HepG2 (cell line): Measurements from ENCODE around the gene ADAMTS14. TPM values are rescaled to one million over a fixed set of nuclear protein-coding genes. Genes with fewer than 3 reads are reported as not detected.

Experiments used
- ATAC-seq: fragments of 200-7000 bp; cut with Tn5 transposase; 3 replicates; pipeline ENCODE4 v1.9.1; 2020; ENCODE audit warnings: mild to moderate bottlenecking, moderate library complexity
- BruUV-seq: library from RNA; stranded (reverse); fragments of 400-500 nt; replicated peaks from 2 replicates; lab custom pipeline; 2021; lab: Mats Ljungman, UMichigan
- CTCF ChIA-PET: fragments of 300-600 bp; formaldehyde crosslinking; extraction: SDS; loops from one replicate; lab custom pipeline; 2021; ENCODE audit warnings: low total read pairs, inconsistent platforms, low intra/inter-chr PET ratio; lab: Yijun Ruan, JAX
- POLR2A ChIA-PET: fragments of 350-600 bp; sonication (Branson Sonifier 250); formaldehyde crosslinking; loops from one replicate; lab custom pipeline; 2020; ENCODE audit warnings: antibody characterized with exemption, inconsistent platforms; lab: Yijun Ruan, JAX
- DNase-seq: peaks from one replicate; pipeline ENCODE4 v3.0.0-alpha.2; 2015; ENCODE audit warnings: low spot score
- FAIRE-seq: peaks from 3 replicates; lab custom pipeline; 2011; peaks lifted over from hg19 to GRCh38; lab: Jason Lieb, UNC
- H2AFZ ChIP-seq: one replicate; pipeline ENCODE4 v1.6.1; 2011; ENCODE audit warnings: low read length, inconsistent platforms
- H3K27ac ChIP-seq: fragments of 300-600 bp; 3 replicates; pipeline ENCODE4 v1.8.0; 2011; ENCODE audit warnings: mixed run types, mild to moderate bottlenecking, mixed read lengths, low read length, inconsistent platforms; ENCODE audit not compliant: insufficient read depth; ENCODE audit errors: extremely low read length
- H3K27me3 ChIP-seq, 2 experiments: fragments of 200-600 bp in 1 of 2; 2 replicates in 1 of 2; 3 replicates in 1 of 2; pipeline versions ENCODE4 v1.6.0 to v1.8.0; 2011; ENCODE audit warnings: low read length in 2 of 2, mild to moderate bottlenecking in 2 of 2, moderate library complexity in 2 of 2, inconsistent platforms in 1 of 2; ENCODE audit not compliant: insufficient read depth in 2 of 2, control insufficient read depth in 1 of 2
- H3K36me3 ChIP-seq, 2 experiments: fragments of 200-600 bp in 1 of 2; replicated peaks in 1 of 2; 2 replicates in 1 of 2; 3 replicates in 1 of 2; pipeline versions ENCODE4 v1.5.1 to v1.8.0; 2011; ENCODE audit warnings: low read length in 2 of 2, inconsistent platforms in 1 of 2; ENCODE audit not compliant: insufficient read depth in 2 of 2, control insufficient read depth in 1 of 2
- H3K4me1 ChIP-seq: 2 replicates; pipeline ENCODE4 v1.5.1; 2012; ENCODE audit warnings: low read length, inconsistent platforms; ENCODE audit not compliant: insufficient read depth
- H3K4me2 ChIP-seq: 2 replicates; pipeline ENCODE4 v1.6.0; 2011; ENCODE audit warnings: low read depth, low read length, inconsistent platforms
- H3K4me3 ChIP-seq, 3 experiments: fragments of 200-600 bp in 1 of 3; sonication (generic), shearing (Covaris generic) in 1 of 3; replicated peaks in 1 of 3; 2 replicates each; pipeline ENCODE4 v1.5.1; 2011 to 2016; ENCODE audit warnings: low read length in 3 of 3, inconsistent platforms in 2 of 3, low read depth in 2 of 3, mild to moderate bottlenecking in 2 of 3, control low read depth in 1 of 3, mixed read lengths in 1 of 3; ENCODE audit not compliant: insufficient read depth in 1 of 3
- H3K79me2 ChIP-seq: one replicate; pipeline ENCODE4 v1.6.1; 2011; ENCODE audit warnings: low read length, inconsistent platforms; ENCODE audit not compliant: insufficient read depth
- H3K9ac ChIP-seq: 2 replicates; pipeline ENCODE4 v1.6.0; 2011; ENCODE audit warnings: mild to moderate bottlenecking, low read depth, low read length, inconsistent platforms; ENCODE audit not compliant: insufficient read depth
- H3K9me3 ChIP-seq: 2 replicates; pipeline ENCODE4 v1.5.1; 2012; ENCODE audit warnings: mild to moderate bottlenecking, low read length
- H4K20me1 ChIP-seq: 2 replicates; pipeline ENCODE4 v1.6.0; 2011; ENCODE audit warnings: inconsistent platforms, mild to moderate bottlenecking, low read length, moderate library complexity; ENCODE audit not compliant: insufficient read depth
- BCL6 ChIP-seq: IDR thresholded peaks from 2 replicates; pipeline ENCODE4 v1.6.1; 2016; ENCODE audit warnings: missing genetic modification reagents, missing compliant biosample characterization
- ETV6 ChIP-seq: sonication (generic); formaldehyde crosslinking; conservative IDR thresholded peaks from 2 replicates; pipeline ENCODE4 v1.4.0; 2020; ENCODE audit warnings: missing genetic modification reagents
- FIP1L1 ChIP-seq: fragments of 200-400 bp; formaldehyde crosslinking; IDR thresholded peaks from 2 replicates; pipeline ENCODE4 v1.6.1; 2018; ENCODE audit warnings: low read depth, mild to moderate bottlenecking, low read length, moderate library complexity, borderline replicate concordance; ENCODE audit not compliant: insufficient read depth
- GTF2F1 ChIP-seq: fragments of 150-350 bp; IDR thresholded peaks from 2 replicates; pipeline ENCODE4 v1.6.1; 2014; ENCODE audit warnings: low read length
- HNRNPUL1 ChIP-seq: fragments of 200-400 bp; formaldehyde crosslinking; IDR thresholded peaks from 2 replicates; pipeline ENCODE4 v1.6.1; 2017; ENCODE audit warnings: low read depth, mild to moderate bottlenecking, low read length, moderate library complexity
- HOXA3 ChIP-seq: sonication (generic); formaldehyde crosslinking; IDR thresholded peaks from 2 replicates; pipeline ENCODE4 v1.5.0; 2020; ENCODE audit warnings: missing genetic modification reagents
- NBN ChIP-seq: fragments of 450-650 bp; conservative IDR thresholded peaks from 2 replicates; pipeline ENCODE4 v1.6.1; 2017
- NFRKB ChIP-seq: fragments of 450-650 bp; IDR thresholded peaks from 2 replicates; pipeline ENCODE4 v1.6.1; 2017
- PLRG1 ChIP-seq: fragments of 450-650 bp; conservative IDR thresholded peaks from 2 replicates; pipeline ENCODE4 v1.6.1; 2016
- SMC3 ChIP-seq: IDR thresholded peaks from 2 replicates; pipeline ENCODE4 v1.6.1; 2011; ENCODE audit warnings: low read length, improper control_type of control experiment
- ZNF431 ChIP-seq: sonication (generic); formaldehyde crosslinking; IDR thresholded peaks from 2 replicates; pipeline ENCODE4 v1.9.0; 2022; ENCODE audit warnings: missing genetic modification reagents, low read depth, mild to moderate bottlenecking, borderline replicate concordance
- ZNF768 ChIP-seq: sonication (generic); formaldehyde crosslinking; IDR thresholded peaks from 2 replicates; pipeline ENCODE4 v1.4.0; 2020; ENCODE audit warnings: missing genetic modification reagents
- ZSCAN30 ChIP-seq: sonication (generic); formaldehyde crosslinking; IDR thresholded peaks from 2 replicates; pipeline ENCODE4 v1.5.0; 2020; ENCODE audit warnings: mild to moderate bottlenecking, missing genetic modification reagents
- WGBS: methylation state at CpG from one replicate; pipeline ENCODE4 v1.1.6; 2017; ENCODE audit warnings: low lambda C conversion rate; 5-methylcytosine and 5-hydroxymethylcytosine counted together
- in situ Hi-C: cut with HindIII; loops from 2 replicates; pipeline ENCODE4 v1.10.0; 2017; ENCODE audit warnings: low pct_unique_long_range_greater_than_20kb; ENCODE audit not compliant: extremely low pct_ligation_motif_present
- intact Hi-C: fragments of 100-400 bp; cut with micrococcal nuclease; formaldehyde crosslinking; loops from one replicate; pipeline ENCODE4 v1.10.0; 2022; ENCODE audit not compliant: unreplicated experiment
- polyA plus RNA-seq, 8 experiments: library from polyadenylated mRNA; depleted of rRNA in 3 of 8; stranded (reverse) in 7 of 8; unstranded in 1 of 8; fragments of >200 nt; fragmentation: Illumina TruSeq in 4 of 8; extraction: Trizol in 4 of 8; gene quantifications; 2 replicates each; pipeline versions ENCODE4 v1.2.1 to v1.2.3, GENCODE V29; 2011 to 2016; ENCODE audit warnings: low read depth in 4 of 8, missing spikeins in 1 of 8, mixed read lengths in 1 of 8; ENCODE audit not compliant: insufficient read depth in 1 of 8
- total RNA-seq, 5 experiments: library from RNA; depleted of rRNA; stranded (reverse); fragments of >200 nt; fragmentation: Illumina TruSeq; extraction: Trizol; gene quantifications; 2 replicates each; pipeline ENCODE4 v1.2.3, GENCODE V29; 2016; ENCODE audit warnings: low read depth in 1 of 5
- TF ChIP-seq, protein P1 (sequence below): sonication (generic); formaldehyde crosslinking; IDR thresholded peaks from 2 replicates; pipeline ENCODE4 v1.8.0; 2022; ENCODE audit warnings: missing genetic modification reagents, mild to moderate bottlenecking, inconsistent platforms, borderline replicate concordance
- TF ChIP-seq, protein P2 (sequence below): sonication (generic); formaldehyde crosslinking; IDR thresholded peaks from 2 replicates; pipeline ENCODE4 v1.5.1; 2020; ENCODE audit warnings: missing genetic modification reagents, mild to moderate bottlenecking, borderline replicate concordance
- TF ChIP-seq, protein P3 (sequence below): sonication (generic); formaldehyde crosslinking; IDR thresholded peaks from 2 replicates; pipeline ENCODE4 v1.4.0; 2020; ENCODE audit warnings: missing genetic modification reagents
- TF ChIP-seq, protein P4 (sequence below): sonication (generic); formaldehyde crosslinking; IDR thresholded peaks from 2 replicates; pipeline ENCODE4 v1.5.0; 2020; ENCODE audit warnings: missing genetic modification reagents, mild to moderate bottlenecking, borderline replicate concordance
- TF ChIP-seq, protein P5 (sequence below), 2 experiments: sonication (generic) in 1 of 2; formaldehyde crosslinking in 1 of 2; IDR thresholded peaks; 2 replicates each; pipeline versions ENCODE4 v1.5.1 to v1.6.1; 2011 to 2020; ENCODE audit warnings: borderline replicate concordance in 1 of 2, low read depth in 1 of 2, low read length in 1 of 2, mild to moderate bottlenecking in 1 of 2, missing genetic modification reagents in 1 of 2, moderate library complexity in 1 of 2

Gene ADAMTS14
- total and polyA plus RNA-seq, 2 of the 13 experiments (the other 11 are each of a cell fraction or from before 2014, with no cell fraction given): 0.04 to 0.07 TPM

DNA sequence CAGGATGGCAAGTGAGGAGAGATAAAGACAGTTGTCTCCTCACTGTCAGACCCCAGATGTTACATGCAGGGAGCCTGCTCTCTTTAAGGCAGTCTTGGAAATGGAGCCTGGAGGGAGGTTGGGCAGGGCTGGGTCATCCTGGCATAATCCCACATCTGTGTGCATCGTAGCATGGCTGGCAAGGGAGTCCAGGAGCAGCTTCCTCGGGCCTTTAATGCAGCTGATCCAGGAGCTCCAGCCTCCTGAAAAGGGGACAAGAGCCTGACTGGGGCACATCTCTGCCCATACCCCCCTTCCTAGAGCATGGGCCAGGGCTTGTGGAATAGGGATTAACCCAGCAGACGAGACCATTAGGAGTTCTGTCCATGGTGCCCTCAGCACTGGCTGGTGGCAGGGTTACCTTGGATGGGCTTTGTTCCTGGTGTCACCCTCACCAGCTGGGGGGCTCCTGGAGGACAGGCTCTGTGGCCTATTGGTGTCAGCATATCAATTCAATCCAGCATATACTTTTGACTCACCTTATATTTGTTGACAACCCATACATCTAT is 77.9 kb downstream of the ADAMTS14 start (continued):
- TF ChIP-seq, protein P1, sequence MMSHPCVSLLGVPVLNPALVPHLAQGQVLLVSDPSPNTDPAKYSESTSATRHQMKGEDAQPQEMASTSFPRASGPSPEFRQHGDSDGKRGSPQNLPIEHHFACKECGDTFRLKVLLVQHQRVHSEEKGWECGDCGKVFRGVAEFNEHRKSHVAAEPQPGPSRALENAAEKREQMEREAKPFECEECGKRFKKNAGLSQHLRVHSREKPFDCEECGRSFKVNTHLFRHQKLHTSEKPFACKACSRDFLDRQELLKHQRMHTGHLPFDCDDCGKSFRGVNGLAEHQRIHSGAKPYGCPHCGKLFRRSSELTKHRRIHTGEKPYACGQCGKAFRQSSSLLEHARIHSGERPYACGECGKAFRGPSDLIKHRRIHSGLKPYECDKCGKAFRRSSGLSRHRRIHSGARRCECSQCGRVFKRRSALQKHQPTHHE (CRISPR knock-in tag): no peak
- TF ChIP-seq GTF2F1: no peak

DNA sequence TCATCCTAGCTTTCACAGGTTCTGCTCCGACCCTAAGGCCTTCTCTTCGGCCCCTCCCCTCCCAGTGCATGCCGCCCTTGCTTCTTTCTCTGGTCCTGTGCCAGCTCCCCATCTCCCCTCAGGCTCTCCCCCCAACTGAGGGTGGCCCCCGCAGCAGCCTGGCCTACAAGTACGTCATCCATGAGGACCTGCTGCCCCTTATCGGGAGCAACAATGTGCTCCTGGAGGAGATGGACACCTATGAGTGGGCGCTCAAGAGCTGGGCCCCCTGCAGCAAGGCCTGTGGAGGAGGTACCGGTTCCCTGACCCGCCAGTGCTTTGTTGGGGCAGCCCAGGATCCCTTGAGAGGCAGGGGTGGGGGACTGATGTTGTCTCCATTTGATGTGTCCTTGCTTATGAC is 79.0 kb downstream of the ADAMTS14 start:
- intact Hi-C loops (no loop called here), in situ Hi-C loops (no loop called here)
- Histone ChIP-seq H3K9ac (no peak overlapping the region), H3K27ac (no peak overlapping the region), H3K4me2 (no peak overlapping the region), H3K4me3 (no peak overlapping the region), H2AFZ (no peak overlapping the region), H3K27me3 (no peaks in the 10 kb centered on the region), H3K9me3 (no peaks in the 10 kb centered on the region), H3K79me2 (no peaks in the 10 kb centered on the region), H3K4me1 (no peaks in the 10 kb centered on the region), H4K20me1 (no peaks in the 10 kb centered on the region), H3K36me3 (no peaks in the 10 kb centered on the region)
- ATAC-seq (no peak), FAIRE-seq (no peak), DNase-seq (no peak)
- WGBS: 47% methylated on average over 9 of the region's 9 CpGs
- ChIA-PET CTCF (no interaction called here), POLR2A (no interaction called here)
- no TSS peak for BruUV-seq
- TF ChIP-seq NBN (no peak), FIP1L1 (no peak), ETV6 (CRISPR knock-in tag) (no peak), HNRNPUL1 (no peak), ZNF431 (CRISPR knock-in tag) (no peak), NFRKB (no peak), ZSCAN30 (CRISPR knock-in tag) (no peak), SMC3 (no peak), ZNF768 (CRISPR knock-in tag) (no peak), BCL6 (CRISPR knock-in tag) (no peak), PLRG1 (no peak), HOXA3 (CRISPR knock-in tag) (no peak)
- TF ChIP-seq, protein P2, sequence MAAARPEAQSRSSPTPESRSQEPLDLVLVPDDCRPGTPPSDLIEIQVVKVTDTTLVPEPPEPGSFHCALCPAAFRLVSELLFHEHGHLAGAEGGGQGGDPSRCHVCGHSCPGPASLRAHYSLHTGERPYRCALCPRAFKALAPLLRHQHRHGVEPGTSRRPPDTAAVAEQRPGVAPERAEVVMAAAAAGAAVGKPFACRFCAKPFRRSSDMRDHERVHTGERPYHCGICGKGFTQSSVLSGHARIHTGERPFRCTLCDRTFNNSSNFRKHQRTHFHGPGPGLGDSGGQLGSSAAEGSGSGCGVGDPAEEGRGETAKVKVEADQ (CRISPR knock-in tag): no peak
- TF ChIP-seq, protein P3, sequence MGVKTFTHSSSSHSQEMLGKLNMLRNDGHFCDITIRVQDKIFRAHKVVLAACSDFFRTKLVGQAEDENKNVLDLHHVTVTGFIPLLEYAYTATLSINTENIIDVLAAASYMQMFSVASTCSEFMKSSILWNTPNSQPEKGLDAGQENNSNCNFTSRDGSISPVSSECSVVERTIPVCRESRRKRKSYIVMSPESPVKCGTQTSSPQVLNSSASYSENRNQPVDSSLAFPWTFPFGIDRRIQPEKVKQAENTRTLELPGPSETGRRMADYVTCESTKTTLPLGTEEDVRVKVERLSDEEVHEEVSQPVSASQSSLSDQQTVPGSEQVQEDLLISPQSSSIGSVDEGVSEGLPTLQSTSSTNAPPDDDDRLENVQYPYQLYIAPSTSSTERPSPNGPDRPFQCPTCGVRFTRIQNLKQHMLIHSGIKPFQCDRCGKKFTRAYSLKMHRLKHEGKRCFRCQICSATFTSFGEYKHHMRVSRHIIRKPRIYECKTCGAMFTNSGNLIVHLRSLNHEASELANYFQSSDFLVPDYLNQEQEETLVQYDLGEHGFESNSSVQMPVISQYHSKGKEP (CRISPR knock-in tag): no peak
- TF ChIP-seq, protein P4, sequence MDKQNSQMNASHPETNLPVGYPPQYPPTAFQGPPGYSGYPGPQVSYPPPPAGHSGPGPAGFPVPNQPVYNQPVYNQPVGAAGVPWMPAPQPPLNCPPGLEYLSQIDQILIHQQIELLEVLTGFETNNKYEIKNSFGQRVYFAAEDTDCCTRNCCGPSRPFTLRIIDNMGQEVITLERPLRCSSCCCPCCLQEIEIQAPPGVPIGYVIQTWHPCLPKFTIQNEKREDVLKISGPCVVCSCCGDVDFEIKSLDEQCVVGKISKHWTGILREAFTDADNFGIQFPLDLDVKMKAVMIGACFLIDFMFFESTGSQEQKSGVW (CRISPR knock-in tag): no peak
- TF ChIP-seq, protein P5, sequence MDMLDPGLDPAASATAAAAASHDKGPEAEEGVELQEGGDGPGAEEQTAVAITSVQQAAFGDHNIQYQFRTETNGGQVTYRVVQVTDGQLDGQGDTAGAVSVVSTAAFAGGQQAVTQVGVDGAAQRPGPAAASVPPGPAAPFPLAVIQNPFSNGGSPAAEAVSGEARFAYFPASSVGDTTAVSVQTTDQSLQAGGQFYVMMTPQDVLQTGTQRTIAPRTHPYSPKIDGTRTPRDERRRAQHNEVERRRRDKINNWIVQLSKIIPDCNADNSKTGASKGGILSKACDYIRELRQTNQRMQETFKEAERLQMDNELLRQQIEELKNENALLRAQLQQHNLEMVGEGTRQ (IDR thresholded peaks at IDR 0.05; ENCODE audit: low read depth, low read length): no peak
- TF ChIP-seq, protein P5 (CRISPR knock-in tag; IDR thresholded peaks at IDR 0.05; ENCODE audit: borderline replicate concordance): no peak
